OCI-M2 (cell line): ENCODE data around the gene TMEM184B.
A peak's percentile ranks its signal among the peaks of the same experiment; 100 is the strongest.
"Not testable (repeated sequence)": the region's sequence is repeated elsewhere in the genome, so short reads cannot be mapped to it uniquely, and the experiment has no call there.

Source experiments
- DNase-seq: peaks from one replicate; lab custom pipeline; 2025; ENCODE audit not compliant: unreplicated experiment; lab: John Stamatoyannopoulos, UW

The TMEM184B gene

DNA sequence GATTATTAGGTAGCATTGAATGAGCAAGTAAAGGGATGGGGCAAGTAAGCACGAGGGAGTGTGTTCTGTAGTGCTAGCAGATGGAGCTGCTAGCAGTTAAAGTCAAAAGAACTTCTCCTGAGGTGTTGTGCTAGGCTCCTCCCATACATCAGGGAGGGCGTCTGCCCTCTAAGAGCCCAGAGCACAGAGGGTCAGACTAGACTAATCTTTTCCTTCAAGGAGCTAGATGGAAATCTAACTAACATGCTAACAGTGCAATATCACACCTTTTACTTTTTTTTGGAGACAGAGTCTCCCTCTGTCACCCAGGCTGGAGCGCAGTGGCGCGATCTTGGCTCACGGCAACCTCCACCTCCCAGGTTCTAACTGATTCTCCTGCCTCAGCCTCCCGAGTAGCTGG lies 88.0 kb downstream of the TMEM184B start:
- DNase-seq = no peak

DNA sequence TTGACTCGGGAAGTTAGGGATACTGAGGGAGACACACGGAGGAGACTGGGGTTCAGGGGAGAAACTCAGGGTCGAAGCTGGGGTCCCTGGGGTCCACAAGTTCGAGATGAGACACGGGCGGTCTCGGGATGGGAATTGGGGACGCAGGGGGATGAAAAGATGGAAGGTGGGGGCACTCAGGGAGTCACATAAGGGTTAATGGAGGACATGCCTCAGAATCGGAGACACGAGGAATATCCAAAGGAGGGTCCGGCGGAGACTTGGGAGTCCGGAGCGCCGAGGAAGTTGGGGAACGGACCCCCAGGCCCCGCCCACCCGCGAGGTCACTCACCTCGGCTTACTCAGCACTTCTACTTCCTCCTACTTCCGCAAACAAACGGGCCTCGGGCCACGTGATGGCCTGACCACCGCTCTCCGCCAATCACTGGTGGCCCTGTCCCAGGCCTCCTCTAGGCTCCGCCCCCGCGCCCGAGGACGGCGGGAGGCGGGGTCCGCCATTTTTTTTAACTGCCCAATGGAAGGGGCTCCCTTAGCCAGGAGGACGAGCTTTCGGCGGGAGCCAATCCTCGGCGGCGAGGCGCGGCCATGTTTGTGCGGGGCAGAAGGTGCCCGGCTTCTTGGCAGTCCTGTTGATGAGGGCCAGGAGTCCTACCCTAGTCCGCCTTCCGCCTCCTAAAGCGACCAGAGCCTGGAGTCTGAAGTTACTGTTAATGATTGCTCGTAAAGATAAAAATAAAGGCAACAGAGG lies 91.2 kb downstream of the TMEM184B start, which contains the start of gene PLA2G6:
Gene PLA2G6, minus strand, starts transcription at position 378 of the 748 bp plus-strand sequence. CDS start 12,404 bp downstream, outside the sequence.
- peak; percentile 64 for DNase-seq

DNA sequence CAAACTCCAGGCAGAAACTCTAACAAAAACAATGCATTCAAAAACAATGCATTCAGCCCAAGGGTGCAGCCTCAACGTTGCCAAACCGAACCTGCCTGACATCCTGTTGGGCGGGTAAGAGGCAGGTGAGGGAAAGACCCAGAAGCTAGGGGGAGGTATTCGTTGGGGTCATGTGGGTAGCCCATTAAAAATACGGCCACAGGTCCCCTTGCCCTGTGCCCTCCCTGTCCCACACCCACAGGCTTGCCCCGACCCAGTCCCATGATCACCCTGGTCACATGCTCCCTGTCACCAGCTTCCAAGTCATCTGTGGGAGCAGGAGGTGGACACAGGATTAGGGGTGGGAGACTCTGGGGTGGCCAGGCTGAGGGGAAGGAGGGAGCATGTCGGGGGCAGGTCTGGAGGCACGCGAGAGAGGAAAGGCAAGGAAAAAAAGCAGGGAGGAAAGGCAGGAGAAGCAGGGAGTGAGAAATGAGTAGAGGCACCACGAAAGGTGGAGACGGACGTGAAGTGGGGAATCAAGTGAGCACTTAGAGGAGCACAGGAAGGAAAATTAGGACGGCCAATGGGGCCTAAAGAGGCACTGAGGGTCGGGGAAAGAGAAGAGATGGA lies 91.9 kb downstream of the TMEM184B start:
- DNase-seq = no peak

DNA sequence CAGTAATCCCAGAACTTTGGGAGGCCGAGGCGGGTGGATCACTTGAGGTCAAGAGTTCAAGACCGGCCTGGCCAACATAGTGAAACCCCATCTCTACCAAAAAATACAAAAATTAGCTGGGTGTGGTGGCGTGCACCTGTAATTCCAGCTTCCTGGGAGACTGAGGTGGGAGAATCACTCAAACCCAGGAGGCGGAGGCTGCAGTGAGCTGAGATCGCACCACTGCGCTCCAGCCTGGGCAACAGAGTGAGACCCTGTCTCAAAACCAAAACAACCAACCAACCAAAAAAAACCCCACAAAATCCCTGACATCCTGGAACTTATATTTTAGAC lies 94.2 kb downstream of the TMEM184B start:
- not testable (repeated sequence) for DNase-seq

DNA sequence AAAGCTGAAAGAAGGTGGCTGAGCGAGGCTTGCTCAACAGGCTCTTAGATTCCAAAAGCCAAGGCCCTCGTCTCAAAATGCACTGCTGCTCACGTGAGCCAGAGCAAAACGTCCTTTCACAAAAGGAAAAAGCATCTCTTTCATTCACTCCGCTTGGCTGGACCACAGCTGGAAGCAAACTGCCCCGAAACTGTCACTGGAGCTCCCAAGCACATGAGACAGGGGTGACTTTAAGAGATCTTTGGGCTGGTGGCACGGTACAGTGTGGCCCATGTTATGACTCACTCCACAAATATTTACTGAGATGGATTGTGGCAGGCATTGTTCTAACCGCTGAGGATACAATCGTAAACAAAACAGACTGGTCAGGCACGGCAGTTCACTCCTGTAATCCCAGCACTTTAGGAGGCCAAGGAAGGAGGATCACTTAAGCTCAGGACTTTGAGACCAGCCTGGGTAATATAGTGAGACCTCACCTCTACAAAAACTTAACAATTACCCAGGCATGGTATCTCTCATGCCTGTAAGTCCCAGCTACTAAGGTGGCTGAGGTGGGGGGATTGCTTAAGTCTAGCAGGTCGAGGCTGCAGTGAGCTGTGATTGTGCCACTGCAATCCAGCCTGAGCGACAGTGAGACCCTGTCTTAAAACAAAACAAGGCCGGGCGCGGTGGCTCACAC lies 94.7 kb downstream of the TMEM184B start:
- no peak for DNase-seq

DNA sequence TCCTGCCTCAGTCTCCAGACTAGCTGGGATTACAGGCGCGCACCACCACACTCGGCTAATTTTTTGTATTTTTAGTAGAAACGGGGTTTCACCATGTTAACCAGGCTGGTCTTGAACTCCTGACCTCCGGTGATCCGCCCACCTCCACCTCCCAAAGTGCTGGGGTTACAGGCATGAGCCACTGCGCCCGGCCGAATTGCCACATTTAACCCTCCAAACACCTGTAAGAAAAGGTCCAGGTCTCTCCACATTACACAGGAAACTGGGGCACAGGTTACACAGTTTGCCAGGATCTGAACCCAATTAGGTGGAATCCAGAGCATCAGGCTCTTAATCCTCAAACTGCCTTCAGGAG lies 95.3 kb downstream of the TMEM184B start:
- DNase-seq = not testable (repeated sequence)

DNA sequence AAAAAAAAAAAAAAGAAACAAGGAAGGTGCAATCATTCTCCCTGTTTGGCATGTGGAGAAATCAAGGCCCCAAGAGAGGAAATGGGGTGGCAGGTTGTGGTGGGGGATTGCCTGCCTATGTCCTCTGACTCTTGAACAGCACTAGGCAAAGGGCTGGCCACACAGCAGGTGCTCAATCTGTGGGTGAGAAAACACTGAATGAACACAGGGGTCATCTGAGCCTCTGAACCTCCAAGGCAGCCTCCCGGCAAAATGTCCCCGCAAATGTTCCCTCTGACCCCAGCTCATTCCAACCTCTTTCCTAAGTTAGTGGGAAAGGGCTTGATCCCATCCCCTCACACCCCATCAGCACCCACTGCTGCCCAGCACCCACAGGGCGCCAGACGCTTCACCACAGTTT lies 95.8 kb downstream of the TMEM184B start:
- no peak for DNase-seq

DNA sequence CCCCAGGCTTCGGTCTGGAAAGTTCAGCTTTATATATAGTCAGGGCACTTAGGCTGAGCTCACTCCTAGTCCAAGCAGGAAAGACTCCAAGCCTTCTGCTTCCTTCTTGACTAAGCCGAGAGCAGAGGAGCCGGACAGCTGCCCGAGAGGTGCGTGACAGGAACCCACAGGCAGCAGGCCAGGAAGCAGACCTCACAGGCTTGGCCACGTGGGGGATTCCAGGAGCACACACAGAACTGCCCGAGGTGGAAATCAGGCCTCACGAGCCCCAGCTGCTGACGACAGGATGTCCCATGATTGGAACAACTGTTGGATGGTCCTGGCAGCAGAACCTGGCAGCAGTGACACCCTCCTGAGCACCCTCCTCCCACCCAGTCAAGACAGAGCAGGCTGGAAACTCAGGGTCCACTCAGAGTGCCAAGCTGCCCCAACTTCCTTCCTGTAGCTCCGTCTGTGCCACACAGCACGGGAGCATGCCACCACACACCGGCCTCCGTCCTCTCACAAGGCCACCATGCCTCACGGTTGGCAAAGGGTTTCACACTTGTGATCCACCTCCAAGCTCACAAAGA lies 96.6 kb downstream of the TMEM184B start:
- DNase-seq = no peak

DNA sequence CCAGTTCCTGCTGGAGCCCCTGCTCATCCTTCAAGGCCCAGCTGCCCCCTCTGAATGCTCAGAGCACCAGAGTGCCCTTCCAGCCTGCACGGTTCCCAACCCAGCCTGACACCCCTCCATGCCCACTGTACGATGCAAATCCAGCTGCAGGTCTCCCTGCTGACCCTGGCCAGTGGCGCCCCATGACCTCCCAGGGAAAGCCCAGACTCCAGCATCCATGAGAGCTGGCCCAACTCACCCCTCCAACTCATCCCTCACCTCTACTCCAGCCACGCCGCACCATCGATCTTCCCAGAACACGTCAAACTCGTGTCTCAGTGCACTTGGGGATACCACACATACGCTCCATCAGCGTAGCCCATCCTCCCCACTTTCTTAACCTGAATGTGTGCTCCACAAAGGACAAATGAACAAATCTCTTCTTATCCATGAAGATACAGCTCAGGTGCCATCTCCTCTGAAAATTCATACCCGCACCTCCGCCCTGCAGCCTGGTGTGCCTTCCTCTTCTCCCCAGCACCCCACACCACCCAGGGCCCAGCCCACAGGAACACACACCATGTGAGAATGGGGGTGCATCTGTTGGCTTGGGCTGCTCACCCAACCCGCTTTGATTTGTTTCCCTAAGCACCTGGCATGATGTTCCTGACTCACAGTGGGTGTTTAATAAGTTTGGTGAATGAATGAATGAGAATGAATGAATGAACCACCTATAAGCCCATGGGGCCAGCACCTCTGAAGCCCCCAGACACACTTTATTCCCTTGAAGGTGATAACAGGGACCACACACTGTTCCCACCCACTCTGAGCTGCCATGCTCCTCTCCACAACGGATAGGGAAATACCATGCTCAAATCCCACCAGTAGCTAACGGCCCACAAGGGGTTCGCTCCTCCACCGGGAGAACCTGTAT lies 97.3 kb downstream of the TMEM184B start:
- DNase-seq = no peak

DNA sequence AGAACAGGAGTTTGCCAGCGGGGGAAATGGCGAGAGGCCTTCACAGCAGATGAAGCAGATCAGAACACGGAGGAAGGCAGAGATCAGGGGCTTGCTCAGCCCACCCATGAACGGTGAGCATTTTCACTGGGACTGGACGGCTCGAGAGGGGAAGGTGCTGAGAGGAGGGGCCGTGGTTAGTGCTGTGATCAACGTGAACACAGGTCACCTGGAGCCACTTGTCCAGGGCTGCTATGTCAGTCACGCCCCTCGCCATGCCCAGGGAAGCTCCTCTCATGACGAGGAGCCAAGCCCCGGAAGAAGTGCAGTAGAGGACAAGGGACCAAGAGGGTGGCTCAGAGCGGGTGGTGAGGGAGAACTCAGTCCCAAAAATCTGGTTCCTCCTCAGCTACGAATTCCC lies 98.2 kb downstream of the TMEM184B start:
- no peak for DNase-seq

DNA sequence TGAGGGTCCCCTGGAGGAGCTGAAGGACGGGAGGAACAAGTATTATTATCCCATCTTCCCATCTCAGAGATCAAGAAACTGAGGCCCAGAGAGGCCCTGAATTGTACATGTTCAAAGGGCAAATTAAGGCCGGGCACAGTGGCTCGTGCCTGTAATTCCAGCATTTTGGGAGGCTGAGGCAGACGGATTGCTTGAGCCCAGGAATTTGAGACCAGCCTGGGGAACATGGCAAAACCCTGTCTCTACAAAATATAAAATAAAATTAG lies 99.2 kb downstream of the TMEM184B start:
- DNase-seq = no peak

DNA sequence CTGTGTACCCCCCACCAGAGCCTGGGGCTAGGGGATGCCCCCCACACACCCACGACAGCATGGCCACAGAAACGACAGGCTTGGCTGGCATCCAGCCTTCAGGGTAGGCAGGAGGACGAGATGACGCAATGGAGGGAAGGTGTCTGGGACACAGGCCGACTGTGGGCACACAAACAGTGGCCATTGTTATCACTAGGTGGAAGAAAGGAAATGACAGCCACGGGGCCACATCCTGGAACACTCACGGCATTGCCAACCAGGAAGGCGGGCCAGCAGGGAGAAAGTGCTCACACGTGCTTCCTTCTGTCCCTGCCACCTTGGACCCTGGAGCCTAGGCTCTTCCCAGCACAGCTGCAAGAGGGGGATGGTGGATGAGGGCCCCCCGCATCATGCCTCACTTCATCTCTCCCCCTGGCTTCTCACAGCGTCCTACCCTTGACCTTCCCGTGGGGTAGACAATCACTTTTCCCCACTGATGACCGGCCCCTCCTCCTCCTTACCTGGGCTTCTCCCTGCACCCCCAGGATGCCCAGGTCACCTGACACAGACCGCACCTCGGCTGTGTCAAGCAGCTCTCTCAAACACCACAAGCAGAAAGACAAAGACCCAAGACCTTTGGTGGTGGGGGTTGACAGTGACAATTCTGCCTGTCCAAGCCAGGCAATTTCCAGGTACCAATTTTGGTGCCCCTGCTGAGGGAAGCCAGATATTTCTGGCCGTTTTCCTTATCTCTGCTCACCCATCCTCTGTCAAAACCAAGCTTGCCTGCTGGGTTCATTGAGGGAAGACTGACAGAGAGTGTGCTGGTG lies 99.8 kb downstream of the TMEM184B start:
- DNase-seq = no peak

DNA sequence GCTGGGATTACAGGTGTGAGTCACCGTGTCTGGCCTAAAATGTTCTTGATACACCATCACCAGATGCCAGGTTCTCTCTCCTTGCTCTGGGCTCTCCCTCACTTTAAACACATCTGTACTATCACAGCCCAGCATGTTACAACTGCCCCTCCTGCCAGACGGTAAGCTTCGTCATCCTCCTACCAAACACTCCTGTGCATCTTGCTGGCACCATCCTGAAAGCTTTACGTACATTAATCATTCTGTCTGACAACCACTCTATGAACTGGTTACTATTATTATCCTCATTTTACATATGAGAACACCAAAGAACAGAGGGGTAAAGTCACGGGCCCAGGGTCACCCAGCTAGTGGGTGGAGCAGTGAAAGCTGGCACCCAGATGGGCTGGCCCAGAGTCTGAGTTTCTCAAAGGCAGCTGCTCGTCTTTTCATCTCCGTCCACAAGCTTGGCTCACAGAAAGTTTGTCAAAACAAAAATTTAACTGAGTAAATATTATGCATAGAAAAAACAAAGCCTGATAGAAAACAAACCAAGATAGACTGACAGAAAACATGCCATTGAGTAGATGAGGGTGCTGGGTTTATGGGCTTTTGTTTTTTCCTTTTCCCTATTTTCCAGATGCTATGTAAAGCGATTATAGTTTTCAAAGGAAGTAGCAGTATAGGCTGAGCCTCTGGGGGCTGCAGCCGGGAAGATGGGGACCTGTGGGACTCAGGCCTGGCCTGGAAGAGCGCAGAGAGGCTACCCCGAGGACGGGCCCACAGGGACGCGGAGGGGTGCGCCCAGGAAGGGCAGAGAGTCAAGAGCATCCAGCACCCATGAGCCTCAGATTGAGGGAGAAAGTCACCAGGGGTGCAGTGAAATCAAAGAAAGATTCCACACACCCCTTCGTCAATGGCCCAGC lies 100.6 kb downstream of the TMEM184B start:
- no peak for DNase-seq

DNA sequence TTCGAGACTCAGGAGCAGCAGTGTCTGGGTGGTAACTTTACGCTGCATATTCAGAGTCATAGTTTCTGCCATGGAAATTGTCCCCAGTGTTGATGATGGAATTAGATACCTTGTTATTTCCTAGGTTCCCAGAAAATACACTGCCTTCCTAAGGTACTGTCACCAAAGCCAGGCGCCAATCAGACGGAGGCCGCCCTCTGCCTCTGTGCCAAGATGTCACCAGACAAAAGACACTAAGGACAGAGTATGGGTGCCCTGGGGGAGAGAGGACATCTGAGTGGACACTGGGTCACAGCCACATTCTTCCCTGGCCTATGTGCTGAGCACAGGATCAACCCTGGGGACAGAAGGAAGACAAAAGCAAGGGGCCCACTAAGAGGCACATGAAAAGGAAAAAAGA lies 102.3 kb downstream of the TMEM184B start:
- no peak for DNase-seq
